ENCODE results near the gene NUP85. TPM values are rescaled to one million over a fixed set of nuclear protein-coding genes. Genes with fewer than 3 reads are reported as not detected.
A peak's percentile ranks its signal among the peaks of the same experiment; 100 is the strongest.

NUP85 gene
- total and polyA plus RNA-seq, 2 donors (not counting 3 experiments of a cell fraction or from before 2014, with no cell fraction given) = 105 to 120 TPM

GRCh38 chr17:75262112-75262606 lies 56.7 kb downstream of the NUP85 start:
- dilution Hi-C loops (cut with MboI; ENCODE audit: extremely low pct_ligation_motif_present, low sequenced_read_pairs) = no loop called here

More at GRCh38 chr17:75262112-75262606, 56.7 kb downstream of the NUP85 start:
- no peaks in the 10 kb centered on the region for H3K27me3 ChIP-seq (ENCODE audit: control insufficient read depth in 2 of 2, insufficient read depth in 2 of 2, low read length in 2 of 2)
- peak overlapping the region; percentile 87 for H3K4me2 ChIP-seq (ENCODE audit: insufficient read depth, low read length)
- TSS peak; percentile 64 for BruUV-seq (replicated peaks)
- ChIA-PET POLR2A (interaction anchor here (0.5 to 3.2 kb wide), 3 partner anchors 8 to 59 kb away, joined by 8 to 23 read pairs (median 10); partner anchors contain the start of genes MIF4GD and SLC25A19), CTCF (interaction anchor here (2.2 to 4.5 kb wide), 5 partner anchors 9 to 150 kb away, joined by 6 to 80 read pairs (median 17); partner anchors contain the start of genes MIF4GD and SLC25A19)
- H2AFZ ChIP-seq (ENCODE audit: low read depth, low read length) = peak overlapping the region; percentile 53
- H4K20me1 ChIP-seq (replicated peaks; ENCODE audit: control insufficient read depth, extremely low read depth, insufficient read depth, low read length) = no peaks in the 10 kb centered on the region
- H3K79me2 ChIP-seq (ENCODE audit: control insufficient read depth, insufficient read depth, low read length) = peaks cover 45% of the 10 kb centered on the region
- FAIRE-seq (no peak), DNase-seq (ENCODE audit: low read depth, low spot score) (no peak)
- no peaks in the 10 kb centered on the region for H3K9me3 ChIP-seq (replicated peaks; ENCODE audit: control insufficient read depth, insufficient read depth, low read length)
- no peaks in the 10 kb centered on the region for H3K9me1 ChIP-seq (replicated peaks; ENCODE audit: control insufficient read depth, extremely low read depth, insufficient read depth, low read length)
- TF ChIP-seq, protein P1, sequence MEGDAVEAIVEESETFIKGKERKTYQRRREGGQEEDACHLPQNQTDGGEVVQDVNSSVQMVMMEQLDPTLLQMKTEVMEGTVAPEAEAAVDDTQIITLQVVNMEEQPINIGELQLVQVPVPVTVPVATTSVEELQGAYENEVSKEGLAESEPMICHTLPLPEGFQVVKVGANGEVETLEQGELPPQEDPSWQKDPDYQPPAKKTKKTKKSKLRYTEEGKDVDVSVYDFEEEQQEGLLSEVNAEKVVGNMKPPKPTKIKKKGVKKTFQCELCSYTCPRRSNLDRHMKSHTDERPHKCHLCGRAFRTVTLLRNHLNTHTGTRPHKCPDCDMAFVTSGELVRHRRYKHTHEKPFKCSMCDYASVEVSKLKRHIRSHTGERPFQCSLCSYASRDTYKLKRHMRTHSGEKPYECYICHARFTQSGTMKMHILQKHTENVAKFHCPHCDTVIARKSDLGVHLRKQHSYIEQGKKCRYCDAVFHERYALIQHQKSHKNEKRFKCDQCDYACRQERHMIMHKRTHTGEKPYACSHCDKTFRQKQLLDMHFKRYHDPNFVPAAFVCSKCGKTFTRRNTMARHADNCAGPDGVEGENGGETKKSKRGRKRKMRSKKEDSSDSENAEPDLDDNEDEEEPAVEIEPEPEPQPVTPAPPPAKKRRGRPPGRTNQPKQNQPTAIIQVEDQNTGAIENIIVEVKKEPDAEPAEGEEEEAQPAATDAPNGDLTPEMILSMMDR (IDR thresholded peaks at IDR 0.05; ENCODE audit: extremely low read depth in 1 of 2, insufficient read depth in 1 of 2, low read depth in 1 of 2, low read length in 2 of 2) = no peak
- no peak for TF ChIP-seq JUN (IDR thresholded peaks at IDR 0.05; ENCODE audit: borderline replicate concordance, insufficient read depth, insufficient read length, low read depth)
- TF ChIP-seq, protein P2, sequence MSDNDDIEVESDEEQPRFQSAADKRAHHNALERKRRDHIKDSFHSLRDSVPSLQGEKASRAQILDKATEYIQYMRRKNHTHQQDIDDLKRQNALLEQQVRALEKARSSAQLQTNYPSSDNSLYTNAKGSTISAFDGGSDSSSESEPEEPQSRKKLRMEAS (IDR thresholded peaks at IDR 0.05; ENCODE audit: insufficient read depth, insufficient read length) = no peak
- no peak for TF ChIP-seq MYC (IDR thresholded peaks at IDR 0.05; ENCODE audit: low read depth, low read length)
- no peak for TF ChIP-seq FOS (IDR thresholded peaks at IDR 0.05; ENCODE audit: borderline replicate concordance, insufficient read depth, low read length)
- no peak for TF ChIP-seq POLR2A (IDR thresholded peaks at IDR 0.05; ENCODE audit: low read depth, low read length)
- TF ChIP-seq GATA2 (IDR thresholded peaks at IDR 0.05; ENCODE audit: insufficient read depth, insufficient read length, low read depth, low read length) = no peak
- no peak for TF ChIP-seq EZH2 (IDR thresholded peaks at IDR 0.05; ENCODE audit: borderline replicate concordance, low read depth, low read length, severe bottlenecking)
- no peak for TF ChIP-seq POLR2AphosphoS5 (IDR thresholded peaks at IDR 0.05; ENCODE audit: insufficient read depth, low read depth, low read length)
- H3K4me1 ChIP-seq (ENCODE audit: control insufficient read depth, extremely low read depth, insufficient read depth, low read length) = peaks cover 33% of the 10 kb centered on the region
- peak overlapping the region; percentile 99 for H3K9ac ChIP-seq (replicated peaks; ENCODE audit: extremely low read depth, insufficient read depth, low read length)
- peaks cover 3 to 13% of the 10 kb centered on the region in 2 experiments for H3K36me3 ChIP-seq (ENCODE audit: control insufficient read depth in 2 of 2, extremely low read depth in 1 of 2, insufficient read depth in 2 of 2, low read length in 2 of 2)
- peak overlapping the region; percentile 97 for H3K27ac ChIP-seq (ENCODE audit: insufficient read depth, low read depth, low read length)
- H3K4me3 ChIP-seq (replicated peaks in 1 of 3; ENCODE audit: insufficient read depth in 1 of 3, low read depth in 1 of 3, low read length in 3 of 3) = peak overlapping the region; percentile 64 to 92 (median 76)
- intact Hi-C loops (cut with micrococcal nuclease) = no loop called here
